PC-3 (cell line): ENCODE measurements around the gene TMED6. TPM values are rescaled to one million over a fixed set of nuclear protein-coding genes. Genes with fewer than 3 reads are reported as not detected.

Experiments used
- ATAC-seq: fragments of 200-7000 bp; cut with Tn5 transposase; 2 replicates; pipeline ENCODE4 v1.9.1; 2020; ENCODE audit warnings: mild to moderate bottlenecking, moderate library complexity
- BruUV-seq: library from RNA; stranded (reverse); fragments of 400-500 nt; replicated peaks from 2 replicates; lab custom pipeline; 2021; lab: Mats Ljungman, UMichigan
- CTCF ChIA-PET: fragments of 300-600 bp; sonication (Branson Sonifier 250); formaldehyde crosslinking; loops from one replicate; lab custom pipeline; 2022; ENCODE audit warnings: antibody characterized with exemption; lab: Charles Lee
- POLR2A ChIA-PET: fragments of 300-600 bp; sonication (Branson Sonifier 250); formaldehyde crosslinking; loops from one replicate; lab custom pipeline; 2022; ENCODE audit warnings: antibody characterized with exemption; ENCODE audit not compliant: unreplicated experiment; lab: Charles Lee
- DNase-seq: peaks from one replicate; pipeline ENCODE4 v3.0.0-alpha.2; 2015
- H2AFZ ChIP-seq: fragments of 300-600 bp; sonication (generic); 2 replicates; pipeline ENCODE4 v1.6.0; 2016; ENCODE audit warnings: antibody characterized with exemption, low read length
- H3F3A ChIP-seq: fragments of 300-600 bp; sonication (generic); one replicate; pipeline ENCODE4 v1.6.0; 2017; ENCODE audit warnings: antibody characterized with exemption, low read length, control low read depth, mild to moderate bottlenecking; ENCODE audit not compliant: unreplicated experiment
- H3K27ac ChIP-seq: fragments of 300-600 bp; sonication (generic); 2 replicates; pipeline ENCODE4 v1.5.1; 2016; ENCODE audit warnings: mild to moderate bottlenecking, low read length
- H3K27me3 ChIP-seq: fragments of 300-600 bp; sonication (generic); 2 replicates; pipeline ENCODE4 v1.6.1; 2016; ENCODE audit warnings: low read length, mixed read lengths
- H3K36me3 ChIP-seq: fragments of 300-600 bp; sonication (generic); 2 replicates; pipeline ENCODE4 v1.6.1; 2016; ENCODE audit warnings: low read depth, mixed run types, low read length, mixed read lengths
- H3K4me1 ChIP-seq: fragments of 300-600 bp; sonication (generic); 2 replicates; pipeline ENCODE4 v1.5.1; 2016; ENCODE audit warnings: low read length; ENCODE audit not compliant: insufficient read depth
- H3K4me2 ChIP-seq: fragments of 300-600 bp; sonication (generic); 2 replicates; pipeline ENCODE4 v1.6.0; 2016; ENCODE audit warnings: low read length
- H3K4me3 ChIP-seq: fragments of 300-600 bp; sonication (generic); 2 replicates; pipeline ENCODE4 v1.5.1; 2016; ENCODE audit warnings: mild to moderate bottlenecking, low read length, mixed read lengths
- H3K79me2 ChIP-seq: fragments of 300-600 bp; sonication (generic); 2 replicates; pipeline ENCODE4 v1.6.1; 2017; ENCODE audit warnings: low read length, mixed read lengths
- H3K9ac ChIP-seq: fragments of 300-600 bp; sonication (generic); 2 replicates; pipeline ENCODE4 v1.6.0; 2016; ENCODE audit warnings: mild to moderate bottlenecking, low read length
- H3K9me2 ChIP-seq: fragments of 300-600 bp; sonication (generic); replicated peaks from 2 replicates; pipeline ENCODE4 v1.6.1; 2016; ENCODE audit warnings: mixed run types, low read length, mixed read lengths
- H3K9me3 ChIP-seq: fragments of 300-600 bp; sonication (generic); 2 replicates; pipeline ENCODE4 v1.6.1; 2016; ENCODE audit warnings: low read length, mixed read lengths
- H4K20me1 ChIP-seq: fragments of 300-600 bp; sonication (generic); 2 replicates; pipeline ENCODE4 v1.6.1; 2016; ENCODE audit warnings: low read length, mixed read lengths
- EZH2 ChIP-seq: fragments of 300-600 bp; sonication (generic); IDR thresholded peaks from one replicate; pipeline ENCODE4 v1.6.1; 2017; ENCODE audit warnings: antibody characterized with exemption, mild to moderate bottlenecking, low read length; ENCODE audit not compliant: unreplicated experiment
- EZH2phosphoT487 ChIP-seq: fragments of 300-600 bp; sonication (generic); IDR thresholded peaks from 2 replicates; pipeline ENCODE4 v1.6.1; 2018; ENCODE audit warnings: mild to moderate bottlenecking, antibody characterized with exemption, low read length, borderline replicate concordance
- intact Hi-C: fragments of 100-400 bp; cut with micrococcal nuclease; formaldehyde crosslinking; loops from 2 replicates; pipeline ENCODE4 v1.9.0; 2023
- total RNA-seq: library from RNA; depleted of rRNA; stranded (reverse); fragments of >200 nt; gene quantifications from 2 replicates; pipeline ENCODE4 v1.2.3, GENCODE V29; 2014
- TF ChIP-seq, protein P1 (sequence below): fragments of 300-600 bp; sonication (generic); conservative IDR thresholded peaks from 2 replicates; pipeline ENCODE4 v1.5.1; 2017; ENCODE audit warnings: antibody characterized with exemption, low read depth, mild to moderate bottlenecking, low read length

Gene TMED6
- total RNA-seq, 1 experiment from 2014 or later: not detected

GRCh38 chr16:69307091-69307490, 44.5 kb downstream of the TMED6 start:
- Histone ChIP-seq H3K9me2 (no peaks in the 10 kb centered on the region), H4K20me1 (no peaks in the 10 kb centered on the region), H3K27ac (no peak overlapping the region), H3K79me2 (peaks cover 7% of the 10 kb centered on the region), H3K4me3 (no peak overlapping the region), H3F3A (no peaks in the 10 kb centered on the region), H3K4me2 (no peak overlapping the region), H3K9me3 (no peaks in the 10 kb centered on the region), H3K9ac (no peak overlapping the region), H3K36me3 (no peaks in the 10 kb centered on the region), H2AFZ (no peak overlapping the region), H3K4me1 (no peaks in the 10 kb centered on the region), H3K27me3 (no peaks in the 10 kb centered on the region)
- ATAC-seq (no peak), DNase-seq (no peak)
- intact Hi-C loops: no loop called here
- no TSS peak for BruUV-seq
- CTCF ChIA-PET: no interaction called here
- TF ChIP-seq EZH2: no peak
- TF ChIP-seq EZH2phosphoT487: no peak
- TF ChIP-seq, protein P1, sequence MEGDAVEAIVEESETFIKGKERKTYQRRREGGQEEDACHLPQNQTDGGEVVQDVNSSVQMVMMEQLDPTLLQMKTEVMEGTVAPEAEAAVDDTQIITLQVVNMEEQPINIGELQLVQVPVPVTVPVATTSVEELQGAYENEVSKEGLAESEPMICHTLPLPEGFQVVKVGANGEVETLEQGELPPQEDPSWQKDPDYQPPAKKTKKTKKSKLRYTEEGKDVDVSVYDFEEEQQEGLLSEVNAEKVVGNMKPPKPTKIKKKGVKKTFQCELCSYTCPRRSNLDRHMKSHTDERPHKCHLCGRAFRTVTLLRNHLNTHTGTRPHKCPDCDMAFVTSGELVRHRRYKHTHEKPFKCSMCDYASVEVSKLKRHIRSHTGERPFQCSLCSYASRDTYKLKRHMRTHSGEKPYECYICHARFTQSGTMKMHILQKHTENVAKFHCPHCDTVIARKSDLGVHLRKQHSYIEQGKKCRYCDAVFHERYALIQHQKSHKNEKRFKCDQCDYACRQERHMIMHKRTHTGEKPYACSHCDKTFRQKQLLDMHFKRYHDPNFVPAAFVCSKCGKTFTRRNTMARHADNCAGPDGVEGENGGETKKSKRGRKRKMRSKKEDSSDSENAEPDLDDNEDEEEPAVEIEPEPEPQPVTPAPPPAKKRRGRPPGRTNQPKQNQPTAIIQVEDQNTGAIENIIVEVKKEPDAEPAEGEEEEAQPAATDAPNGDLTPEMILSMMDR: no peak
- POLR2A ChIA-PET: no interaction called here

- H3K4me3 ChIP-seq: no peak overlapping the region
- H3K36me3 ChIP-seq: no peaks in the 10 kb centered on the region
- H3F3A ChIP-seq: no peaks in the 10 kb centered on the region
- no peaks in the 10 kb centered on the region for H3K27me3 ChIP-seq
- no peak overlapping the region for H2AFZ ChIP-seq
- TF ChIP-seq EZH2 (no peak), EZH2phosphoT487 (no peak)
- TF ChIP-seq, protein P1: no peak
- ATAC-seq (no peak), DNase-seq (no peak)
- H3K9me3 ChIP-seq: no peaks in the 10 kb centered on the region
- no TSS peak for BruUV-seq
- H3K9ac ChIP-seq: no peak overlapping the region
- no peak overlapping the region for H3K4me2 ChIP-seq
- ChIA-PET POLR2A (no interaction called here), CTCF (no interaction called here)
- no peaks in the 10 kb centered on the region for H3K9me2 ChIP-seq
- H3K27ac ChIP-seq: no peak overlapping the region
- intact Hi-C loops: no loop called here
- H3K79me2 ChIP-seq: no peaks in the 10 kb centered on the region
- H4K20me1 ChIP-seq: no peaks in the 10 kb centered on the region
- no peaks in the 10 kb centered on the region for H3K4me1 ChIP-seq
These were observed 45.6 kb downstream of the TMED6 start for GRCh38 chr16:69306031-69306430.

GRCh38 chr16:69302301-69302700, 49.3 kb downstream of the TMED6 start:
- Histone ChIP-seq H3K27me3 (no peaks in the 10 kb centered on the region), H3K36me3 (no peaks in the 10 kb centered on the region), H3K9me3 (no peaks in the 10 kb centered on the region), H3K4me3 (no peak overlapping the region), H2AFZ (no peak overlapping the region), H3K9me2 (no peaks in the 10 kb centered on the region), H4K20me1 (no peaks in the 10 kb centered on the region), H3K79me2 (no peaks in the 10 kb centered on the region), H3K27ac (no peak overlapping the region), H3K4me1 (no peaks in the 10 kb centered on the region), H3F3A (no peaks in the 10 kb centered on the region), H3K9ac (no peak overlapping the region), H3K4me2 (no peak overlapping the region)
- TF ChIP-seq EZH2phosphoT487 (no peak), EZH2 (no peak)
- TF ChIP-seq, protein P1: no peak
- ATAC-seq (no peak), DNase-seq (no peak)
- intact Hi-C loops: no loop called here
- ChIA-PET POLR2A (no interaction called here), CTCF (no interaction called here)
- BruUV-seq: no TSS peak
